SJSA1 (cell line): ENCODE measurements around the gene CHRNA4. TPM values are rescaled to one million over a fixed set of nuclear protein-coding genes. Genes with fewer than 3 reads are reported as not detected.

ENCODE experiments used
- DNase-seq, 2 experiments: peaks; one replicate each; pipeline ENCODE4 v3.0.0-alpha.2; 2015 to 2020; ENCODE audit warnings: low spot score in 2 of 2, low read depth in 1 of 2
- H3K27ac ChIP-seq: fragments of 250-450 bp; sonication (Bioruptor Pico); 2 replicates; pipeline ENCODE4 v1.5.1; 2020; ENCODE audit warnings: mild to moderate bottlenecking, moderate library complexity
- H3K27me3 ChIP-seq: fragments of 250-450 bp; sonication (Bioruptor Pico); replicated peaks from 2 replicates; pipeline ENCODE4 v1.5.1; 2020; ENCODE audit warnings: mild to moderate bottlenecking, moderate library complexity
- H3K36me3 ChIP-seq: fragments of 250-450 bp; sonication (Bioruptor Pico); 2 replicates; pipeline ENCODE4 v1.5.1; 2020; ENCODE audit warnings: mild to moderate bottlenecking
- H3K4me1 ChIP-seq: fragments of 250-450 bp; sonication (Bioruptor Pico); replicated peaks from 2 replicates; pipeline ENCODE4 v1.6.1; 2021; ENCODE audit warnings: mild to moderate bottlenecking
- H3K4me3 ChIP-seq: fragments of 250-450 bp; sonication (Bioruptor Pico); 2 replicates; pipeline ENCODE4 v1.5.1; 2020; ENCODE audit warnings: mild to moderate bottlenecking
- H3K9me3 ChIP-seq: fragments of 250-450 bp; sonication (Bioruptor Pico); replicated peaks from 2 replicates; pipeline ENCODE4 v1.5.1; 2020; ENCODE audit warnings: mild to moderate bottlenecking
- total RNA-seq: library from RNA; depleted of rRNA; stranded (reverse); fragments of >200 nt; shearing (Covaris generic); gene quantifications from 2 replicates; pipeline ENCODE4 v1.2.3, GENCODE V29; 2014

The CHRNA4 gene
- total RNA-seq, 1 experiment from 2014 or later, result not detected

- no peak for DNase-seq
- H3K4me1 ChIP-seq, result no peaks in the 10 kb centered on the region
- no peak overlapping the region for H3K4me3 ChIP-seq
- H3K27me3 ChIP-seq, result peaks cover 2% of the 10 kb centered on the region; the same call in 1 of the 2 replicates
- H3K27ac ChIP-seq, result no peak overlapping the region
- H3K36me3 ChIP-seq, result no peaks in the 10 kb centered on the region
- H3K9me3 ChIP-seq, result no peaks in the 10 kb centered on the region; the same call in none of the 2 replicates
Measured at GRCh38 chr20:63329331-63330083, 31.6 kb downstream of the CHRNA4 start.

- Histone ChIP-seq H3K27me3 (peaks cover 9% of the 10 kb centered on the region), H3K9me3 (no peaks in the 10 kb centered on the region; the same call in none of the 2 replicates), H3K4me1 (no peaks in the 10 kb centered on the region), H3K4me3 (no peak overlapping the region), H3K36me3 (no peaks in the 10 kb centered on the region), H3K27ac (no peak overlapping the region)
- no peak for DNase-seq
Measured at GRCh38 chr20:63328718-63329275, 32.4 kb downstream of the CHRNA4 start.

DNA sequence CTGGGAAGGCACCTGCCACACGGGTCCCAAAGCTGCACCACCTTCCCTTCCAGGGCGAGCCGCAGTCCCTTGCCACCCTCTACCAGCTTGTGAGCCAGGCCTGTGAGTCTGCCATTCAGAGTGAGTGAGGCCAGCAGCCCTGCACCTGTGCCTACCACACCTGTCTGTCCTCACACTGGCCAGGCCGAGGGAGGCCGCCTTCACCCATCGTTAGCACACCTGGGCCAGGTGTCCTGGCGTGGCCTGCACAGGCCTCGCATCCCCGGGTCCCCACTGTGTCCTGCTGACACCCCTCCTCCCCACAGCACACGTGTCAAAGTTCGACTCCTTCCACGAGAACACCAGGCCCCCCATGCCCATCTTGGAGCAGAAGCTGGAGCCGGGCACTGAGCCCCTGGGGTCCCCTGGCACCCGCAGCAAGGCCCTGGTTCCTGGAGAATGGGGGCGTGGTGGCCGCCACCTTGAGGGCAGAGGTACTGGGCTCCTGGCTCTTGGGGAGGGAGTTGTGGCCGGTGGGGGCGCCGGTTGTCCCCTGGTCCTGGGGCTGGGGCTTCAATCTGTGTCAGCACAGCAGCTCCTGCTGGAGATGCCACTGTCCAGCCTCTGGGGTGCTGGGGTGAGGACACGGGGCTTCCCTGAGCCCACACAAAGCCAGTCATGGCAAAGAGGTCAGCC is 33.0 kb downstream of the CHRNA4 start:
- Histone ChIP-seq H3K9me3 (no peaks in the 10 kb centered on the region; the same call in none of the 2 replicates), H3K4me1 (no peaks in the 10 kb centered on the region), H3K27ac (no peak overlapping the region), H3K36me3 (no peaks in the 10 kb centered on the region), H3K27me3 (peaks cover 14% of the 10 kb centered on the region), H3K4me3 (no peak overlapping the region)
- DNase-seq, result no peak

GRCh38 chr20:63327231-63327745 is 33.9 kb downstream of the CHRNA4 start:
- peaks cover 21% of the 10 kb centered on the region for H3K27me3 ChIP-seq

GRCh38 chr20:63326314-63327230 is 34.6 kb downstream of the CHRNA4 start:
- H3K27ac ChIP-seq, result no peak overlapping the region
- peaks cover 22% of the 10 kb centered on the region for H3K27me3 ChIP-seq
- H3K4me1 ChIP-seq, result no peaks in the 10 kb centered on the region
- H3K4me3 ChIP-seq, result no peak overlapping the region
- H3K9me3 ChIP-seq, result no peaks in the 10 kb centered on the region; the same call in 1 of the 2 replicates
- no peaks in the 10 kb centered on the region for H3K36me3 ChIP-seq
- no peak for DNase-seq

More at GRCh38 chr20:63327231-63327745, 33.9 kb downstream of the CHRNA4 start:
- no peak for DNase-seq
- H3K36me3 ChIP-seq, result no peaks in the 10 kb centered on the region
- no peaks in the 10 kb centered on the region for H3K4me1 ChIP-seq
- H3K9me3 ChIP-seq, result no peaks in the 10 kb centered on the region; the same call in none of the 2 replicates
- H3K4me3 ChIP-seq, result no peak overlapping the region
- no peak overlapping the region for H3K27ac ChIP-seq

DNA sequence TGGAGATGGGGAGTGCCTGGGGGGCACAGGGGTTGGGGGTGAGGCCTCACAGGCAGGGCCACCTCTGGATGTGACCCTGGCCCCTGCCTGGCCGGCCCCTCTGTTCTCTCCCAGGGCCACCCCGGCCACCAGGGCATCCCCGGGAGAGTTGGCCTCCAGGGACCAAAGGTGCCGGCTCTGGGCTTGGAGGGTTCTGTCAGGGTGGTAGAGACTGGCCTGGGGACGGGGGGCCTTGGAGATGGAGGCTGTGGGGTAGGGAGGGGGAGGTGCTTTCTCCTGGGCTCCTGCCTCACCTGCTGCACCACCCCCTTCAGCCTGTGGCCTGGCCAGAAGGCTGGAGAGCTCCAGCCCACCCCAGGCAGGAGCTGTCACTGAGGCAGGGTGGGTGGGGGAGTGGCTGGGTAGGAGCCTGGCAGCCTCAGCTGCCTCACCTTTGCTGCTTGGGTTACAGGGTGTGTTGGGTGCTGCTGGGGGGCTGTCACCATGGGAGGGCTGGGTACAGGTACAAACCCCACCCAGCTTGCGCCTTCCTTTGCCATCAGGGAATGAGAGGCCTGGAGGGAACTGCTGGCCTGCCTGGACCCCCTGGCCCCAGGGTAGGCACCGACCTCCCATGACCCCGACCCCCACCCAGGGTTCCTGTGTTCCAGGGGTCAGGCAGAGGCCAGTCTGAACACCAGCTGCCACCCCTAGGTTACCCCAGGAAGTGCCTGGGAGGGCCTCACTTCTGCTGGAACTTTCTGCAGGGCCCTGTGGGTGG is 35.4 kb downstream of the CHRNA4 start:
- Histone ChIP-seq H3K27ac (no peak overlapping the region), H3K27me3 (peaks cover 27% of the 10 kb centered on the region)

GRCh38 chr20:63325021-63325471 is 36.1 kb downstream of the CHRNA4 start:
- Histone ChIP-seq H3K9me3 (no peaks in the 10 kb centered on the region; the same call in 1 of the 2 replicates), H3K4me3 (no peak overlapping the region), H3K27me3 (peaks cover 30% of the 10 kb centered on the region), H3K4me1 (no peaks in the 10 kb centered on the region), H3K27ac (no peak overlapping the region), H3K36me3 (no peaks in the 10 kb centered on the region)
- DNase-seq, result no peak

More for the DNA sequence above, 35.4 kb downstream of the CHRNA4 start:
- no peak overlapping the region for H3K4me3 ChIP-seq
- H3K9me3 ChIP-seq, result no peaks in the 10 kb centered on the region; the same call in 1 of the 2 replicates
- no peaks in the 10 kb centered on the region for H3K36me3 ChIP-seq
- no peak for DNase-seq
- H3K4me1 ChIP-seq, result no peaks in the 10 kb centered on the region

DNA sequence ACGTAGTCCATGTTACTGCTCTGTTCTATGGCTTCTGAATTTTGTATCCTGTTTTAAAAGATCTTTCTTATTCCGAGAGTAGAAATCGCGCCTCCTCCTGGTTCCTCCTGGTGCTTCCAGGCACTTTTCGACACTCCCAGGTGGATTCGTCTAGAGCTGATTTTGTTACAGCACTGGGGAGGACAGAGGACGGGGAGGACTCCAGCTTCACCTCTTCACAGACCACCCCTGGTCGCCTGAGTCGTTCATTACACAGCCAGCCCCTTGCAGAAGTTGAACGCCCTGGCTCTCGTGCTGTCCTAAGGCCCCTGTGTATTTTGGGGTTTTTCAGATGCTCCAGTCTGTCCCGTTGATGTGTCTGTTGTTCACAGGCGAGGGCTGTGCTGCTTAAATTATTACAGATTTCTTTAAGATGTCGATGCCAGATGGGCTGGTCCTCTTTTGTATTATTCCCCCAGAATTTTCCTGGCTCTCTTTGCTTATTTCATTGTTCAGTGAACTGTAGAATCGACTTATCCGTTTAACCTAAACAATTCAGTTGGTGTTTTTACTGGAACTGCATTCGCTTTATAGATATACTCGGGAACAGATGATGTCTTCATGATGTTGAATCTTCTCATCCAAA is 37.7 kb downstream of the CHRNA4 start:
- Histone ChIP-seq H3K27ac (no peak overlapping the region), H3K36me3 (no peaks in the 10 kb centered on the region), H3K27me3 (peaks cover 30% of the 10 kb centered on the region), H3K9me3 (no peaks in the 10 kb centered on the region; the same call in 1 of the 2 replicates), H3K4me1 (no peaks in the 10 kb centered on the region), H3K4me3 (no peak overlapping the region)
- DNase-seq, result no peak

DNA sequence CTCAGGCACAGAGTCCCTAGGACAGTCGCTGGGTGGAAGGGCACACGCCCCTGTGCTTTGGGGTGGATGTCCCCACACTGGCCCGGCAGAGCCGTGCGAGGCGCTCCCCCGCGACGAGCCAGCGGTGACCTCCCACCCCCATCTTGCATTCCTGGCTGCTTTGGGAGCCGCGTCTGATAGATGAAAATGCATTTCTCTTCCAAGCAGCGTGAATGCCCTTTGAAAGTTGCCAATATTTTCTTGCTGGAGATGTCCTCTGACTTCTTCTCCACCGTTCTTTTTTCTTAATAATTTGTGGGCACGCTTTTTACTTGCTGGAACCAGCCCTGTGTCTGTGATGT is 38.2 kb downstream of the CHRNA4 start:
- no peak overlapping the region for H3K4me3 ChIP-seq
- peaks cover 35% of the 10 kb centered on the region for H3K27me3 ChIP-seq
- H3K4me1 ChIP-seq, result no peaks in the 10 kb centered on the region
- H3K9me3 ChIP-seq, result no peaks in the 10 kb centered on the region; the same call in 1 of the 2 replicates
- no peak for DNase-seq
- no peak overlapping the region for H3K27ac ChIP-seq
- H3K36me3 ChIP-seq, result no peaks in the 10 kb centered on the region

DNA sequence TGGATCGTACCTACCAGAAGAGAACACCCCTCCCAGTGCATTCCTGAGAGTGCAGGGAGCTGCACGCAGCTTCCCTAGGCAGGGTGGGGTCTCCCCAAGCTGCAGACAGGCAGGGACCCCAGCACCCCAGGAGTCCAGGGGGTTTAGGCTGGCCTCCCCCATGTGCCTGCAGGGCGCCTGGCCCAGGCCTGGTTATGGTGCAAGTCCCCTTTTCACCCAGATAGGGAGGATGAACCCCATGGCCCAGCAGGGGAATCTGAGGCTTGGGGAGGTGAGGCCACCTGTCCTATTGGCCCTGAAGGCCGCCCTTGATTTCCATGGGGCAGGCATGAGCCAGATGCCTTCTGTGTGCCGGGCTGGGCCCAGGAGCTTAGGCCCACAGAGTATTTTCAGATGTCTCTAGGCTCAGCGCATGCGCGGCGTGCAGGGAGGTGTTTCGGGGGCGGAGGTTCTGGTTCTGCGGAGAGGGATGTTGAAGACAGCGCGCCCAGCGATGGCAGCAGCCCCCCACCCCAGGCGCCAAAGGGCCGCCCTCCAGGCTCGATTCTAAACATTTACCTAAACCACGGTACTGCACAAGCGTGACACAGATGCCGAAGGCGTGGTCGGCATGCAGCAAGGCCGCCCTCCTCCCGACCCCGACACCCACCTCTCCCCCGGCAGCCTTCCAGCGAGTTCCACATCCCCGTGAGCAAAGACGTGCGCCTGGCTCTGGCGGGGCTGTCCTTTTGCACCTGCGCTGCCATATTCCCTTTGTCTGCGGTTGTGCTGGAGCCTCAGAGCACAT is 38.8 kb downstream of the CHRNA4 start:
- Histone ChIP-seq H3K9me3 (no peaks in the 10 kb centered on the region; the same call in 1 of the 2 replicates), H3K27ac (no peak overlapping the region), H3K4me1 (no peaks in the 10 kb centered on the region), H3K27me3 (peaks cover 36% of the 10 kb centered on the region), H3K36me3 (no peaks in the 10 kb centered on the region), H3K4me3 (no peak overlapping the region)
- no peak for DNase-seq

DNA sequence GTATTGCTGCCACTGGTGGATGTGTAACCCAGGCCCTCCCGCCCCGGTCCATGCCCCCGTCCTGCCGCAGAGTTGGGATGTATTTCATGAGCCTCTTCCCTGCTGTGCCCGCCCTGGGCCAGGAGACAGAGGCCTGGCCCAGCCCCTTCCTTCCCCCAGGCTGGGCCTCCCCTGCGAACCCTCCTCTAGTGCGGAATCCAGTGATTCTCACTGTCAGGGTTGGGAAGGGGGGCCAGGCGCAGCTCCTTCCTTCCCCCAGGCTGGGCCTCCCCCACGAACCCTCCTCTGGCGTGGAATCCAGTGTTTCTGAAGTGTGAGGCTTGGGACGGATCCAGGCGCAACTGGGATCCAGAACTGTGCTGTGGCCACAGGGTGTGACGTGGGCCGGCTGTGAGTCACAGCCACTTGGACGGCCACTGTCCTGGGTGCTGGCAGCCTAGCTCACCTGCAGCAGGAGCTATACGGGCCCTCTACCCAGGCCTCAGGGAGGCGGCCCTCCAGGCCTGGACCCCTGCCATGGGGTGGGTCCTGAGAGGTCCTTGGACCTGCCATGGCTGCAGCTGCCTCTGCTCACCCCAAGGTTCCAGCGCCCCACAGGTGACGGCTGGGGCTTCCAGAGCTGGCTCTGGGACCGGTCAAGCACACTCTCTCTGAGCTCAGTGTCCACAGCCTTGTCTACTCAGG is 39.9 kb downstream of the CHRNA4 start:
- Histone ChIP-seq H3K4me1 (no peaks in the 10 kb centered on the region), H3K27ac (no peak overlapping the region), H3K4me3 (no peak overlapping the region), H3K36me3 (no peaks in the 10 kb centered on the region), H3K9me3 (no peaks in the 10 kb centered on the region; the same call in 1 of the 2 replicates), H3K27me3 (peaks cover 36% of the 10 kb centered on the region)
- no peak for DNase-seq
